ENCODE measurements around the gene ACTA2.

Gene ACTA2

DNA sequence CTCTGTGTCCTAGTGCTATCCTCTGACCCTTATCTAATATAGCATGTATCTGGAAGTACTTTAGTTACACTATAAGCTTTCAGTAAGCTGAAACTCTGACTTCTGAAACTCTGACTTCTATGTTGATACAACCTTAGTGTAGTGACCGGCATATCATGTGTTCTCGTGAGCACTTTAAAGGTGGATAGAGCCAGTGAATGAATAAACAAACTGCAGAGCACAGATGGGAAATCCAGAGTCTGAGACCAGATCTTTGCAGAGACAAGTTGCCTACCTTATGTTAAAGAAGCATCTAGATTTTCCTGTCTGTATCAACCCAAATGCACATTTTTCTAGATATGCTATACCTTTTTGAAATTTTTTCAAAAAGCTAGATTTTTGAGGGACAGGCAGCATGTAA, 3.5 kb downstream of the ACTA2 start:
- Mint-ChIP-seq H3K9me3 (no peaks in the 10 kb centered on the region), H3K27ac (peak overlapping the region in 2 of 3 experiments; percentile 50 to 96), H3K27me3 (ENCODE audit: low read depth) (no peaks in the 10 kb centered on the region), H3K36me3 (ENCODE audit: low read depth) (no peaks in the 10 kb centered on the region), H3K4me3 (peak overlapping the region in 2 of 3 experiments; percentile 51 to 78), H3K4me1 (peaks cover 54% of the 10 kb centered on the region)
- TF ChIP-seq, protein P1, sequence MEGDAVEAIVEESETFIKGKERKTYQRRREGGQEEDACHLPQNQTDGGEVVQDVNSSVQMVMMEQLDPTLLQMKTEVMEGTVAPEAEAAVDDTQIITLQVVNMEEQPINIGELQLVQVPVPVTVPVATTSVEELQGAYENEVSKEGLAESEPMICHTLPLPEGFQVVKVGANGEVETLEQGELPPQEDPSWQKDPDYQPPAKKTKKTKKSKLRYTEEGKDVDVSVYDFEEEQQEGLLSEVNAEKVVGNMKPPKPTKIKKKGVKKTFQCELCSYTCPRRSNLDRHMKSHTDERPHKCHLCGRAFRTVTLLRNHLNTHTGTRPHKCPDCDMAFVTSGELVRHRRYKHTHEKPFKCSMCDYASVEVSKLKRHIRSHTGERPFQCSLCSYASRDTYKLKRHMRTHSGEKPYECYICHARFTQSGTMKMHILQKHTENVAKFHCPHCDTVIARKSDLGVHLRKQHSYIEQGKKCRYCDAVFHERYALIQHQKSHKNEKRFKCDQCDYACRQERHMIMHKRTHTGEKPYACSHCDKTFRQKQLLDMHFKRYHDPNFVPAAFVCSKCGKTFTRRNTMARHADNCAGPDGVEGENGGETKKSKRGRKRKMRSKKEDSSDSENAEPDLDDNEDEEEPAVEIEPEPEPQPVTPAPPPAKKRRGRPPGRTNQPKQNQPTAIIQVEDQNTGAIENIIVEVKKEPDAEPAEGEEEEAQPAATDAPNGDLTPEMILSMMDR (IDR thresholded peaks at IDR 0.05; ENCODE audit: unreplicated experiment in 3 of 3), result no peak

DNA sequence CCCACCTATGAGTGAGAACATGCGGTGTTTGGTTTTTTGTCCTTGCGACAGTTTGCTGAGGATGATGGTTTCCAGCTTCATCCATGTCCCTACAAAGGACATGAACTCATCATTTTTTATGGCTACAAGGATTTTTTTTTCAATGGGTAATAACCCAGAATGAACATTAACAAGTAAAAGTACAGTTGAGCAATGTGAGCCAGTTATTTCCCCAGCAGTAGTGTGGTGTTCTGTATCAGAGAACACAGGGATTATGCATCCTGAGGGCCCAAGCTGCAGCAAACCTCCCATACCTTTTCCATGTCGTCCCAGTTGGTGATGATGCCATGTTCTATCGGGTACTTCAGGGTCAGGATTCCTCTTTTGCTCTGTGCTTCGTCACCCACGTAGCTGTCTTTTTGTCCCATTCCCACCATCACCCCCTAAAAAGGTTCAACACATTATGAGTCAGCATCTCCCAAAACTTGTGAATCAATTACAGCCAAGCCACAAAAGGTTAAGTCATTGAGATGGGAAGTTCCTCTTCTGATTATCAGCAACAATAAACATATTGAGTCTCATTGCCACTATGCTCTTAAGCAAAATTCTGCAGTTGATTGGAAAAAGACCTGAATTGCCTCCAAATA, 5.5 kb downstream of the ACTA2 start:
- TF ChIP-seq, protein P1 (IDR thresholded peaks at IDR 0.05; ENCODE audit: unreplicated experiment in 3 of 3), result no peak
- no peaks in the 10 kb centered on the region for H3K36me3 Mint-ChIP-seq (ENCODE audit: low read depth)
- H3K4me1 Mint-ChIP-seq, result peaks cover 35% of the 10 kb centered on the region
- H3K9me3 Mint-ChIP-seq, result no peaks in the 10 kb centered on the region
- H3K4me3 Mint-ChIP-seq, result no peak overlapping the region
- H3K27me3 Mint-ChIP-seq (ENCODE audit: low read depth), result no peaks in the 10 kb centered on the region
- no peak overlapping the region for H3K27ac Mint-ChIP-seq

DNA sequence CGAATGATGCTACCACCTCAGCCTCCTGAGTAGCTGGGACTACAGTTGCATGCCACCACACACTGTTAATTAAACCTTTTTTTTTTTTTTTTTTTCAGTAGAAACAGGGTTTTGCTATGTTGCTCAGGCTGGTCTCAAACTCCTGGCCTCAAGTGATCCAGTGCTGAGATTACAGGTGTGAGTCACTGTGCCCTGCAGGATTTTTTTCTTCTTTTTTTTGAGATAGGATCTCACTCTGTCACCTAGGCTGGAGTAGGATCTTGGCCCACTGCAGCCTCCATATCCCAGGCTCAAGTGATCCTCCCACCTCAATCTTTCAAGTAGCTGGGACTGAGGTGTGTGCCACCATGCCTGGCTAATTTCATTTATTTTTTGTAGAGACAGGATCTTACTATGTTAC, 6.4 kb downstream of the ACTA2 start:
- Mint-ChIP-seq H3K9me3 (no peaks in the 10 kb centered on the region), H3K4me3 (no peak overlapping the region), H3K27me3 (ENCODE audit: low read depth) (no peaks in the 10 kb centered on the region), H3K4me1 (peaks cover 27% of the 10 kb centered on the region), H3K27ac (no peak overlapping the region), H3K36me3 (ENCODE audit: low read depth) (no peaks in the 10 kb centered on the region)
- TF ChIP-seq, protein P1 (IDR thresholded peaks at IDR 0.05; ENCODE audit: unreplicated experiment in 3 of 3), result no peak

DNA sequence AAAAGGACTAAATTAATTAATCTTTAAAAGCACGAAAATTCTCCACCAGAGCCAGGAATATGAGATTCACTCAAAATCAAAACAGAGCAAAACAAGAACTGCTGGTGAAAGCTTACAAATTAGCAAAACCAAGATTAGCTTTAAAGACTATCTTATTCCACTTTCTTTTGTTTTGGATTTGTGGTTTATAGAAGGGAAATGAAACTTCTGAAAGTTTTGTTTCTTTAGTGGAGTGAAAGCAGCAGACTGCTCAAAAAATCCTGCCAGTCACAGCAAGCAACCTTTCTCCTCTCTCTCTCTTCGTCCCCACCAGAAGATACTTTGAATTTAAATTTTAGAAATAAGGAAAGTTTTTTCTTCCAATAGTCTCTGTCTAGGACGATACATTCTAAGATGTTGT, 7.8 kb downstream of the ACTA2 start:
- peak overlapping the region in 2 of 3 experiments; percentile 23 to 43 for H3K27ac Mint-ChIP-seq
- H3K4me1 Mint-ChIP-seq, result peaks cover 13% of the 10 kb centered on the region
- TF ChIP-seq, protein P1 (IDR thresholded peaks at IDR 0.05; ENCODE audit: unreplicated experiment in 3 of 3), result no peak
- H3K4me3 Mint-ChIP-seq, result no peak overlapping the region
- no peaks in the 10 kb centered on the region for H3K27me3 Mint-ChIP-seq (ENCODE audit: low read depth)
- H3K36me3 Mint-ChIP-seq (ENCODE audit: low read depth), result no peaks in the 10 kb centered on the region
- no peaks in the 10 kb centered on the region for H3K9me3 Mint-ChIP-seq

DNA sequence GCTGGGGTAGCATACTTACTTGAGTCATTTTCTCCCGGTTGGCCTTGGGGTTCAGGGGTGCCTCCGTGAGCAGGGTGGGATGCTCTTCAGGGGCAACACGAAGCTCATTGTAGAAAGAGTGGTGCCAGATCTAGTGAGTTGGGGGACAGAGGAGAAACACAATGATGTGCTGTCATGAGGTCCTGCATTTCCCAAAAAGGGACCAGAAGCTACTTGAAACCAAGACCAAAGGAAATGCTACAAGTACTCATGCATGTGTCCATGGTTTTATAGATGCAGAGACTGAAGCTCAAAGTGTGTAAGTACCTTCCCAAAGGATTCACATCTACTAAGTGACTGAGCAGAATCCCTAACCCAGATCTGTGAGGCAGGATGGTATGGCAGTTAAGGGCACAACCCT, 8.8 kb downstream of the ACTA2 start:
- H3K9me3 Mint-ChIP-seq, result no peaks in the 10 kb centered on the region
- H3K27ac Mint-ChIP-seq, result no peak overlapping the region
- H3K27me3 Mint-ChIP-seq (ENCODE audit: low read depth), result peaks cover 5% of the 10 kb centered on the region
- no peaks in the 10 kb centered on the region for H3K36me3 Mint-ChIP-seq (ENCODE audit: low read depth)
- no peak overlapping the region for H3K4me3 Mint-ChIP-seq
- TF ChIP-seq, protein P1 (IDR thresholded peaks at IDR 0.05; ENCODE audit: unreplicated experiment in 3 of 3), result no peak
- H3K4me1 Mint-ChIP-seq, result peaks cover 6% of the 10 kb centered on the region

DNA sequence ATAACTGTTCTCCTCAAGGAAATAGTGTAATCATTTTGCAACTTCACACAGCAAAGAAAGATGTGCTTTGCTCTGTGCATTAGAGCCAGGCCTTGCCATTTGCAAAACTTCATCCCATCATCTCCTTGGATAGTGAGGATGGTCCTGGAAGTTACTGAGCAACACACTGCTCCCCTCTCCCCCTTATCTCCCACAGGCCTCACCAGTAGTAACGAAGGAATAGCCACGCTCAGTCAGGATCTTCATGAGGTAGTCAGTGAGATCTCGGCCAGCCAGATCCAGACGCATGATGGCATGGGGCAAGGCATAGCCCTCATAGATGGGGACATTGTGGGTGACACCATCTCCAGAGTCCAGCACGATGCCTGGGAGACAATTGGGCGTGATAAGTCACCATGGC, 11.5 kb downstream of the ACTA2 start:
- Mint-ChIP-seq H3K27ac (no peak overlapping the region), H3K4me3 (no peak overlapping the region), H3K4me1 (no peaks in the 10 kb centered on the region), H3K27me3 (ENCODE audit: low read depth) (peaks cover 5% of the 10 kb centered on the region), H3K36me3 (ENCODE audit: low read depth) (no peaks in the 10 kb centered on the region), H3K9me3 (no peaks in the 10 kb centered on the region)
- TF ChIP-seq, protein P1 (IDR thresholded peaks at IDR 0.05; ENCODE audit: unreplicated experiment in 3 of 3), result no peak
